IPS DF 6.9 (cell line): ENCODE data around the gene TOE1.

ENCODE experiments used
- DNase-seq: peaks from one replicate; pipeline ENCODE4 v3.0.0-alpha.2; 2013; ENCODE audit warnings: low read depth, low spot score
- H3K27ac ChIP-seq: one replicate; pipeline ENCODE4 v1.5.1; 2013; ENCODE audit warnings: low read length, control low read depth
- H3K27me3 ChIP-seq: 2 replicates; pipeline ENCODE4 v1.6.1; 2013; ENCODE audit warnings: mild to moderate bottlenecking, low read length; ENCODE audit not compliant: control insufficient read depth, insufficient read depth
- H3K36me3 ChIP-seq: 2 replicates; pipeline ENCODE4 v1.6.1; 2013; ENCODE audit warnings: low read length; ENCODE audit not compliant: control insufficient read depth, insufficient read depth
- H3K4me1 ChIP-seq: 2 replicates; pipeline ENCODE4 v1.6.1; 2013; ENCODE audit warnings: low read length; ENCODE audit not compliant: control insufficient read depth, insufficient read depth
- H3K4me3 ChIP-seq: 2 replicates; pipeline ENCODE4 v1.5.1; 2013; ENCODE audit warnings: mild to moderate bottlenecking, low read length
- H3K9me3 ChIP-seq: 2 replicates; pipeline ENCODE4 v1.6.1; 2013; ENCODE audit warnings: low read length, inconsistent platforms; ENCODE audit not compliant: control insufficient read depth, insufficient read depth
- WGBS: extraction: QIAGEN DNeasy Blood & Tissue Kit; methylation state at CpG from one replicate; pipeline ENCODE4 v1.1.7; 2013; ENCODE audit warnings: mixed read lengths, missing lambda C conversion rate; ENCODE audit not compliant: insufficient read length, insufficient coverage; 5-methylcytosine and 5-hydroxymethylcytosine counted together

The TOE1 gene

GRCh38 chr1:45337630-45338325 is 2.2 kb upstream of the TOE1 start:
- no CpG with 5 or more reads among the region's 3 CpGs for WGBS
- 0 out of 2 replicates have a peak, but pooled peaks cover 3% of the 10 kb centered on the region for H3K4me1 ChIP-seq
- H3K4me3 ChIP-seq = no peak overlapping the region
- peaks cover 19% of the 10 kb centered on the region; the same call in 1 of the 2 replicates for H3K36me3 ChIP-seq
- DNase-seq = no peak
- no peaks in the 10 kb centered on the region for H3K27me3 ChIP-seq
- H3K9me3 ChIP-seq = no peaks in the 10 kb centered on the region
- no peak overlapping the region for H3K27ac ChIP-seq

GRCh38 chr1:45340816-45341466 is 971 bp downstream of the TOE1 start:
- Histone ChIP-seq H3K4me1 (0 out of 2 replicates have a peak, but pooled peaks cover 3% of the 10 kb centered on the region), H3K36me3 (peaks cover 26% of the 10 kb centered on the region), H3K9me3 (no peaks in the 10 kb centered on the region), H3K4me3 (peak overlapping the region; percentile 47; the same call in 1 of the 2 replicates), H3K27ac (no peak overlapping the region), H3K27me3 (no peaks in the 10 kb centered on the region)
- no CpG with 5 or more reads among the region's 6 CpGs for WGBS
- no peak for DNase-seq

GRCh38 chr1:45344499-45344898 is 4.5 kb downstream of the TOE1 start:
- no CpG with 5 or more reads among the region's 2 CpGs for WGBS
- H3K4me3 ChIP-seq = no peak overlapping the region
- no peaks in the 10 kb centered on the region for H3K9me3 ChIP-seq
- peaks cover 26% of the 10 kb centered on the region for H3K36me3 ChIP-seq
- no peak for DNase-seq
- H3K27ac ChIP-seq = no peak overlapping the region
- no peaks in the 10 kb centered on the region for H3K27me3 ChIP-seq
- 0 out of 2 replicates have a peak, but pooled peaks cover 3% of the 10 kb centered on the region for H3K4me1 ChIP-seq

GRCh38 chr1:45345014-45345413 is 5.0 kb downstream of the TOE1 start:
- Histone ChIP-seq H3K9me3 (no peaks in the 10 kb centered on the region), H3K27ac (no peak overlapping the region), H3K36me3 (peaks cover 26% of the 10 kb centered on the region), H3K27me3 (no peaks in the 10 kb centered on the region), H3K4me1 (0 out of 2 replicates have a peak, but pooled peaks cover 3% of the 10 kb centered on the region), H3K4me3 (no peak overlapping the region)
- no CpG with 5 or more reads among the region's 13 CpGs for WGBS
- DNase-seq = no peak

- Histone ChIP-seq H3K9me3 (no peaks in the 10 kb centered on the region), H3K27ac (no peak overlapping the region), H3K4me3 (no peak overlapping the region), H3K27me3 (no peaks in the 10 kb centered on the region), H3K4me1 (no peaks in the 10 kb centered on the region), H3K36me3 (peaks cover 26% of the 10 kb centered on the region)
- no peak for DNase-seq
- no CpG with 5 or more reads among the region's 2 CpGs for WGBS
These were observed 6.5 kb downstream of the TOE1 start for GRCh38 chr1:45346473-45346872.

- H3K27me3 ChIP-seq = no peaks in the 10 kb centered on the region
- no peak overlapping the region for H3K4me3 ChIP-seq
- no peak overlapping the region for H3K27ac ChIP-seq
- H3K36me3 ChIP-seq = peaks cover 13% of the 10 kb centered on the region
- H3K9me3 ChIP-seq = no peaks in the 10 kb centered on the region
- H3K4me1 ChIP-seq = no peaks in the 10 kb centered on the region
- WGBS = no CpG with 5 or more reads among the region's 2 CpGs
- DNase-seq = no peak
These were observed 8.1 kb downstream of the TOE1 start for GRCh38 chr1:45348020-45348419.

- no peak overlapping the region for H3K27ac ChIP-seq
- no CpG with 5 or more reads among the region's 1 CpG for WGBS
These were observed 8.6 kb downstream of the TOE1 start for GRCh38 chr1:45348609-45348965.

GRCh38 chr1:45348966-45349677 is 9.2 kb downstream of the TOE1 start:
- no CpG with 5 or more reads among the region's 3 CpGs for WGBS
- Histone ChIP-seq H3K36me3 (peaks cover 7% of the 10 kb centered on the region), H3K9me3 (no peaks in the 10 kb centered on the region), H3K27me3 (no peaks in the 10 kb centered on the region), H3K4me1 (no peaks in the 10 kb centered on the region), H3K27ac (no peak overlapping the region), H3K4me3 (no peak overlapping the region)
- no peak for DNase-seq

More at GRCh38 chr1:45348609-45348965, 8.6 kb downstream of the TOE1 start:
- H3K4me3 ChIP-seq = no peak overlapping the region
- no peak for DNase-seq
- H3K27me3 ChIP-seq = no peaks in the 10 kb centered on the region
- H3K9me3 ChIP-seq = no peaks in the 10 kb centered on the region
- H3K36me3 ChIP-seq = peaks cover 8% of the 10 kb centered on the region
- no peaks in the 10 kb centered on the region for H3K4me1 ChIP-seq

- no peaks in the 10 kb centered on the region for H3K9me3 ChIP-seq
- WGBS = no CpG with 5 or more reads among the region's 5 CpGs
- no peak overlapping the region for H3K27ac ChIP-seq
- H3K4me3 ChIP-seq = no peak overlapping the region
- no peaks in the 10 kb centered on the region for H3K36me3 ChIP-seq
- H3K4me1 ChIP-seq = no peaks in the 10 kb centered on the region
- no peak for DNase-seq
- no peaks in the 10 kb centered on the region for H3K27me3 ChIP-seq
These were observed 11.5 kb downstream of the TOE1 start for GRCh38 chr1:45351508-45351907.

- H3K27me3 ChIP-seq = no peaks in the 10 kb centered on the region
- no peaks in the 10 kb centered on the region for H3K4me1 ChIP-seq
- no peaks in the 10 kb centered on the region for H3K36me3 ChIP-seq
- no CpG with 5 or more reads among the region's 2 CpGs for WGBS
- no peaks in the 10 kb centered on the region for H3K9me3 ChIP-seq
- DNase-seq = no peak
- no peak overlapping the region for H3K27ac ChIP-seq
- H3K4me3 ChIP-seq = no peak overlapping the region
These were observed 13.7 kb downstream of the TOE1 start for GRCh38 chr1:45353685-45354084.
